Measurements from ENCODE around the gene MTFR1L. TPM values are rescaled to one million over a fixed set of nuclear protein-coding genes. Genes with fewer than 3 reads are reported as not detected.

The MTFR1L gene
- total and polyA plus RNA-seq, 11 donors = 123 to 319 (median 213) TPM

- Histone ChIP-seq H3K4me1 (peaks cover 3 to 48% (median 32%) of the 10 kb centered on the region in 12 donors), H3K36me3 (peaks cover 0 to under 1% (median 0%) of the 10 kb centered on the region in 9 donors), H3K27me3 (no peaks in the 10 kb centered on the region), H3K4me3 (no peak overlapping the region), H3K9me3 (no peaks in the 10 kb centered on the region), H3K27ac (peak overlapping the region in 7 of 12 donors; percentile 22 to 69 (median 41))
- DNase-seq (peak; percentile 78 to 91 (median 84)), ATAC-seq (peak; percentile 20 to 48 (median 38))
- no peak for TF ChIP-seq POLR2A (IDR thresholded peaks at IDR 0.05)
- TF ChIP-seq, protein P1, sequence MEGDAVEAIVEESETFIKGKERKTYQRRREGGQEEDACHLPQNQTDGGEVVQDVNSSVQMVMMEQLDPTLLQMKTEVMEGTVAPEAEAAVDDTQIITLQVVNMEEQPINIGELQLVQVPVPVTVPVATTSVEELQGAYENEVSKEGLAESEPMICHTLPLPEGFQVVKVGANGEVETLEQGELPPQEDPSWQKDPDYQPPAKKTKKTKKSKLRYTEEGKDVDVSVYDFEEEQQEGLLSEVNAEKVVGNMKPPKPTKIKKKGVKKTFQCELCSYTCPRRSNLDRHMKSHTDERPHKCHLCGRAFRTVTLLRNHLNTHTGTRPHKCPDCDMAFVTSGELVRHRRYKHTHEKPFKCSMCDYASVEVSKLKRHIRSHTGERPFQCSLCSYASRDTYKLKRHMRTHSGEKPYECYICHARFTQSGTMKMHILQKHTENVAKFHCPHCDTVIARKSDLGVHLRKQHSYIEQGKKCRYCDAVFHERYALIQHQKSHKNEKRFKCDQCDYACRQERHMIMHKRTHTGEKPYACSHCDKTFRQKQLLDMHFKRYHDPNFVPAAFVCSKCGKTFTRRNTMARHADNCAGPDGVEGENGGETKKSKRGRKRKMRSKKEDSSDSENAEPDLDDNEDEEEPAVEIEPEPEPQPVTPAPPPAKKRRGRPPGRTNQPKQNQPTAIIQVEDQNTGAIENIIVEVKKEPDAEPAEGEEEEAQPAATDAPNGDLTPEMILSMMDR (IDR thresholded peaks at IDR 0.05) = peak; percentile 76 to 85 (median 78)
- 5 to 11% (median 7%) methylated on average over 19 of the region's 19 CpGs for WGBS, 4 donors
- intact Hi-C loops (cut with DNase I) = loop anchor here in 8 of 10 donors (1.0 to 10.0 kb wide), 14 partner anchors 52 to 362 kb away; partner anchors contain the start of genes MAN1C1 (in 2 of the 8) and MACO1 (in 1 of the 8)
These were observed 22.8 kb upstream of the MTFR1L start for GRCh38 chr1:25796811-25797458.

- H3K27ac ChIP-seq = peak overlapping the region in 3 of 12 donors; percentile 42 to 97 (median 88)
- intact Hi-C loops (cut with DNase I) = loop anchor here (2.0 to 10.0 kb wide), 14 partner anchors 53 to 363 kb away; partner anchors contain the start of genes MAN1C1 (in 2 of the 10) and MACO1 (in 1 of the 10)
- H3K4me1 ChIP-seq = peaks cover 3 to 58% (median 42%) of the 10 kb centered on the region in 12 donors
- WGBS, 4 donors = 74 to 89% (median 84%) methylated on average over 7 to 8 of the region's 8 CpGs
- peak in 2 of 5 donors; percentile 67 to 73 for DNase-seq
- peak in 3 of 4 donors; percentile 23 to 45 (median 37) for ATAC-seq
- H3K4me3 ChIP-seq = no peak overlapping the region
- H3K9me3 ChIP-seq = no peaks in the 10 kb centered on the region
- peaks cover 0 to 3% (median 0%) of the 10 kb centered on the region in 9 donors for H3K36me3 ChIP-seq
- H3K27me3 ChIP-seq = no peaks in the 10 kb centered on the region
- TF ChIP-seq, protein P1 (IDR thresholded peaks at IDR 0.05) = peak; percentile 21 to 57 (median 38)
- no peak for TF ChIP-seq POLR2A (IDR thresholded peaks at IDR 0.05)
These were observed 21.8 kb upstream of the MTFR1L start for GRCh38 chr1:25797939-25798338.

GRCh38 chr1:25798666-25799351 lies 20.9 kb upstream of the MTFR1L start:
- H3K9me3 ChIP-seq = no peaks in the 10 kb centered on the region
- H3K4me3 ChIP-seq = peak overlapping the region in 1 of 12 donors; percentile 49
- no peak for ATAC-seq
- TF ChIP-seq, protein P1 (IDR thresholded peaks at IDR 0.05) = no peak
- TF ChIP-seq POLR2A (IDR thresholded peaks at IDR 0.05) = no peak
- 86 to 98% (median 91%) methylated on average over 7 to 8 of the region's 8 CpGs for WGBS, 4 donors
- H3K27me3 ChIP-seq = no peaks in the 10 kb centered on the region
- H3K36me3 ChIP-seq = peaks cover 0 to 3% (median 0%) of the 10 kb centered on the region in 9 donors
- H3K27ac ChIP-seq = peak overlapping the region; percentile 72 to 97 (median 88)
- intact Hi-C loops (cut with DNase I) = loop anchor here in 8 of 10 donors (2.0 to 10.0 kb wide), 11 partner anchors 54 to 364 kb away; partner anchors contain the start of genes MACO1 (in 1 of the 8) and MAN1C1 (in 1 of the 8)
- peak in 1 of 5 donors; percentile 56 for DNase-seq
- peaks cover 3 to 62% (median 50%) of the 10 kb centered on the region in 12 donors for H3K4me1 ChIP-seq

All from heart left ventricle (tissue), 16 donors.